ENCODE data around the gene UCK2. TPM values are rescaled to one million over a fixed set of nuclear protein-coding genes. Genes with fewer than 3 reads are reported as not detected.
A peak's percentile ranks its signal among the peaks of the same experiment; 100 is the strongest.

The UCK2 gene
- total RNA-seq, 1 donor from 2014 or later, result 66.7 TPM

DNA sequence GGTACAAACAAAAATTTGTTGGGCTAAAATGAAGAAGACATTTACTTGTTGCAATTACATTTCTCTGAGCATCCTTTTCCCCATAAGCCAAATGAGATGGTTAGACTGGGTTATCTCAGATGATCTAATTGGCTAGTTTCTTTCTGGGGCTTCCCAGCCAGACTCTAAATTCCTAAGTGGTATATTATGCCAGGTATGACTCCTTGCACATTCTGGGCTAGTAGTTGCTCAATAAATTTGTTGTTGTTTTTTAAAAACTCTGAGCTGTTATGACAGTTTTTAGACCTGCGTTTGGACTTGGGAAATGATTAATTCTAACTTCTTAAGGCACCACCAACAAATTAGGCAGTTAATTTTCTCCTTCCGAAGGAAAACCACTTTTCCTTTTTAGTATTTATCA lies 66.1 kb downstream of the UCK2 start:
- no peaks in the 10 kb centered on the region for H3K27me3 Mint-ChIP-seq (ENCODE audit: low read depth)
- TF ChIP-seq, protein P1, sequence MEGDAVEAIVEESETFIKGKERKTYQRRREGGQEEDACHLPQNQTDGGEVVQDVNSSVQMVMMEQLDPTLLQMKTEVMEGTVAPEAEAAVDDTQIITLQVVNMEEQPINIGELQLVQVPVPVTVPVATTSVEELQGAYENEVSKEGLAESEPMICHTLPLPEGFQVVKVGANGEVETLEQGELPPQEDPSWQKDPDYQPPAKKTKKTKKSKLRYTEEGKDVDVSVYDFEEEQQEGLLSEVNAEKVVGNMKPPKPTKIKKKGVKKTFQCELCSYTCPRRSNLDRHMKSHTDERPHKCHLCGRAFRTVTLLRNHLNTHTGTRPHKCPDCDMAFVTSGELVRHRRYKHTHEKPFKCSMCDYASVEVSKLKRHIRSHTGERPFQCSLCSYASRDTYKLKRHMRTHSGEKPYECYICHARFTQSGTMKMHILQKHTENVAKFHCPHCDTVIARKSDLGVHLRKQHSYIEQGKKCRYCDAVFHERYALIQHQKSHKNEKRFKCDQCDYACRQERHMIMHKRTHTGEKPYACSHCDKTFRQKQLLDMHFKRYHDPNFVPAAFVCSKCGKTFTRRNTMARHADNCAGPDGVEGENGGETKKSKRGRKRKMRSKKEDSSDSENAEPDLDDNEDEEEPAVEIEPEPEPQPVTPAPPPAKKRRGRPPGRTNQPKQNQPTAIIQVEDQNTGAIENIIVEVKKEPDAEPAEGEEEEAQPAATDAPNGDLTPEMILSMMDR (conservative IDR thresholded peaks at IDR 0.05), result no peak
- peaks cover 22% of the 10 kb centered on the region for H3K36me3 Mint-ChIP-seq (ENCODE audit: low read depth)
- H3K9me3 Mint-ChIP-seq, result no peaks in the 10 kb centered on the region
- no peak for DNase-seq (ENCODE audit: low read depth, low spot score)
- H3K4me3 Mint-ChIP-seq, result no peak overlapping the region
- H3K4me1 Mint-ChIP-seq, result peaks cover 10% of the 10 kb centered on the region
- no peak overlapping the region for H3K27ac Mint-ChIP-seq (ENCODE audit: unreplicated experiment)

DNA sequence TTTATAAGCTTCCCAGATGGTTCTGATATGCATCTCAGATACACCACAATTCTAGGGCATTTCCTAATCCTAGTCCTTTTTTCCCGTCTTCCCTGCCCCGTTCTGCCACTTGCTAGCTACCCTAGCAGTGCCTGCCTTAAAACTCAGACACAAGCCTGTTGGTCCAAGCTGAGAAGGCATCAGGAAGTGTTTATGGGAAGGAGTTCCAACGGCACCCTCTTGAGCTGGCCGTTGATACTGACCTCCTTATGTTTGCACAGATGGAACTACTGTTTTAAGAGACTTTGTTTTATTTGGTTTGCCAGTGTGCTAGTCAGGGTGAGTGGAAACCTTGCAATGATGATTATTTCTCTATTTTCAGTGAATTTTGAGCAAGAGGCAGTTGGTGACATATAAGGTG lies 67.2 kb downstream of the UCK2 start:
- Mint-ChIP-seq H3K27me3 (ENCODE audit: low read depth) (no peaks in the 10 kb centered on the region), H3K4me1 (peaks cover 10% of the 10 kb centered on the region), H3K27ac (ENCODE audit: unreplicated experiment) (no peak overlapping the region), H3K36me3 (ENCODE audit: low read depth) (peaks cover 22% of the 10 kb centered on the region), H3K4me3 (no peak overlapping the region), H3K9me3 (no peaks in the 10 kb centered on the region)
- DNase-seq (ENCODE audit: low read depth, low spot score), result no peak
- TF ChIP-seq, protein P1 (conservative IDR thresholded peaks at IDR 0.05), result no peak

DNA sequence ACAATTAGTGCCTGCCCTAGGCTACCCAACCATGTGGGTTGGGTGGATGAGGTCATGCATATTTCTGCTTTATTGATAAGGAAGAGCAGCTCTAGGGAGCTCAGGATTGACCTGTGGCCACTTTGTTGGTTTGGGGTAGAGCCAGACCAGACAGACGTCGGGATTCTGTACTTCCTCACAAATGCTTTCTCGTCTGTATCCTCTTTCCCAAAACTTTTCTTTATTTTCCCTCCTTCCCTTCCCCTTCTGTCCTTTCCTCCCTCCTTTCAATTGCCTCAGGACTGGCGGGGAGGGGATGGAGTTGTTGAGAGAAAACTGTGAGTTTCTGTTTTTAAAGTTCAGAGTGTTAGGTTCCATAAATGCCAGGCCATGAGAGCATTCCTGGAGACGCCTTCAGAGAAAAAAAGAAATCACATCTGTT lies 68.0 kb downstream of the UCK2 start:
- Mint-ChIP-seq H3K27me3 (ENCODE audit: low read depth) (no peaks in the 10 kb centered on the region), H3K4me3 (no peak overlapping the region), H3K27ac (ENCODE audit: unreplicated experiment) (no peak overlapping the region), H3K36me3 (ENCODE audit: low read depth) (peaks cover 22% of the 10 kb centered on the region), H3K4me1 (peaks cover 14% of the 10 kb centered on the region), H3K9me3 (no peaks in the 10 kb centered on the region)
- TF ChIP-seq, protein P1 (conservative IDR thresholded peaks at IDR 0.05), result no peak
- DNase-seq (ENCODE audit: low read depth, low spot score), result no peak

DNA sequence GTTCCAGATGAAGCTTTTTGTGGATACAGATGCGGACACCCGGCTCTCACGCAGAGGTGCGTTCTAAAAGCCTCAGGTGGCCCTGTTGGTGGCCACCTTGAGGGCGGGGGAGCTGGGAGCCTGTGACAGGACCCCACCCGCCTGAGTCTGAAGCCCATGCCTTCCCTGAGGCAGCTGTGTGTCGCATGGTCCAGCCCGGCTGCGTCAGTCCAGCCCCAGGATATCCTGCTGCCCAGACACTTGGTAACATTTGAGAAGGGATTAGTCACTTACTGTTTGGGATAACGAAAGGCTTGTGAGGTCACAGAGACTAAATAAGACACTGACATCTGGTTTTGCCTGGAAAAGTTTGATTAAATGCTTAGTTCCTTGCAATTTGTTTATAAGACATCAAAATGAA lies 68.9 kb downstream of the UCK2 start:
- H3K27me3 Mint-ChIP-seq (ENCODE audit: low read depth), result no peaks in the 10 kb centered on the region
- no peak overlapping the region for H3K27ac Mint-ChIP-seq (ENCODE audit: unreplicated experiment)
- peaks cover 16% of the 10 kb centered on the region for H3K4me1 Mint-ChIP-seq
- no peaks in the 10 kb centered on the region for H3K9me3 Mint-ChIP-seq
- H3K4me3 Mint-ChIP-seq, result no peak overlapping the region
- peaks cover 22% of the 10 kb centered on the region for H3K36me3 Mint-ChIP-seq (ENCODE audit: low read depth)
- TF ChIP-seq, protein P1 (conservative IDR thresholded peaks at IDR 0.05), result no peak
- DNase-seq (ENCODE audit: low read depth, low spot score), result no peak

DNA sequence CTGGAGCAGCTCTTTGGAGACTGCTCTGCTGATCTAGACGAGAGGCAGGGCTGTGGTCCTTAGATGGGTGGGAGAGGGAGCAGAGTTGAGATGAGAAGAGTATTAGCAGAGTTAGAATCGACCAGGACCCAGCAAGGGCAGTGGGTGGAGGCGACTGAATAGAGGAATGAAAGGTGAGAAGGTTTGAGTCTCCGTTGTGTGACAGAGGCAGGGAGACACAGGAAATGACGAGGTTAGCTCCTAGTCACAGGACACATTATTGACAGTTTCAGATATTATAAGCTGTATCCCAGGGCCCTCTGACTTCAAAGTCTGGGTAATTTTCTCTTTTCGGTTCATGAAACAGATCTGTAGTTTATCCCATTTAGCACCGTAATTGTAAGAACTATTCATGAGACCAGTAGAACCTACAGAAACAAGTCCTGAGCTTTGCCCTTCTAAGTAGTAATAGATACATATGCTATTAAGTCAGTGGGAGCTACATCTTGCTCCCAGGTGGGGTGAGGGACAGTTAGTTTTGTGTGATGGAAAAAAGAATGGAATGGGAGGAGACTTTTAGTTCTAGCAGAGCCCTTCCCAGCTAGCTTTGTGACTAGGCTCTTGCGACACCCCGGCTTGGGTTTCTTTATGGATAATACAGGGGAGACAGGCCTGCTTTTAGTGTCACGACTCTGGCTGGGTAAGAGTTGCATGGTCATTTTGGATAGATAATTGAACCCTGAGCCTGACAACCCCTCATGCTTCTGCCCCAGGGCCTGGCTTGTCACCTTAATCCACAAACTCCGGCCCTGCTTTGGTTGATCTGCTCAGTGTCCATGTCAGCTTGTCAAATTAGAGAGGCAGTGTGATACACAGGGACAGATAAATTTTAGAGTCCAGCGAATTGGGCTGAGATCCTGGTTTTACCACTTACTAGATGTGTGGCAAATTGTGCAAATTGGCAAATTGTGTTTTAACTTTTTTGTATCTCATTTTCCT lies 70.2 kb downstream of the UCK2 start:
- no peak for DNase-seq (ENCODE audit: low read depth, low spot score)
- no peaks in the 10 kb centered on the region for H3K9me3 Mint-ChIP-seq
- H3K27me3 Mint-ChIP-seq (ENCODE audit: low read depth), result no peaks in the 10 kb centered on the region
- TF ChIP-seq, protein P1 (conservative IDR thresholded peaks at IDR 0.05), result no peak
- H3K27ac Mint-ChIP-seq (ENCODE audit: unreplicated experiment), result peak overlapping the region; percentile 75
- H3K36me3 Mint-ChIP-seq (ENCODE audit: low read depth), result peaks cover 14% of the 10 kb centered on the region
- H3K4me1 Mint-ChIP-seq, result peaks cover 16% of the 10 kb centered on the region
- no peak overlapping the region for H3K4me3 Mint-ChIP-seq
